ENCODE measurements around the gene ZNF75A. TPM values are rescaled to one million over a fixed set of nuclear protein-coding genes. Genes with fewer than 3 reads are reported as not detected.
A peak's percentile ranks its signal among the peaks of the same experiment; 100 is the strongest.

Gene ZNF75A
- total and polyA plus RNA-seq, 8 donors: 6.7 to 27.5 (median 12.0) TPM

GRCh38 chr16:3364774-3365427 is 59.6 kb downstream of the ZNF75A start:
- Histone ChIP-seq H3K4me1 (no peaks in the 10 kb centered on the region), H3K27ac (peak overlapping the region; percentile 53 to 80 (median 69)), H3K4me3 (peak overlapping the region; percentile 20 to 46 (median 44)), H3K36me3 (no peaks in the 10 kb centered on the region), H3K9me3 (no peaks in the 10 kb centered on the region), H3K27me3 (peaks cover 0 to 5% (median 0%) of the 10 kb centered on the region in 4 donors)
- FAIRE-seq: peak; percentile 20
- intact Hi-C loops (cut with DNase I): no loop called here
- 11 to 12% methylated on average over 42 of the region's 42 CpGs for WGBS, 2 donors
- DNase-seq: peak; percentile 83 to 93 (median 86)
- peak; percentile 99 to 100 (median 100) for ATAC-seq
- TF ChIP-seq, protein P1, sequence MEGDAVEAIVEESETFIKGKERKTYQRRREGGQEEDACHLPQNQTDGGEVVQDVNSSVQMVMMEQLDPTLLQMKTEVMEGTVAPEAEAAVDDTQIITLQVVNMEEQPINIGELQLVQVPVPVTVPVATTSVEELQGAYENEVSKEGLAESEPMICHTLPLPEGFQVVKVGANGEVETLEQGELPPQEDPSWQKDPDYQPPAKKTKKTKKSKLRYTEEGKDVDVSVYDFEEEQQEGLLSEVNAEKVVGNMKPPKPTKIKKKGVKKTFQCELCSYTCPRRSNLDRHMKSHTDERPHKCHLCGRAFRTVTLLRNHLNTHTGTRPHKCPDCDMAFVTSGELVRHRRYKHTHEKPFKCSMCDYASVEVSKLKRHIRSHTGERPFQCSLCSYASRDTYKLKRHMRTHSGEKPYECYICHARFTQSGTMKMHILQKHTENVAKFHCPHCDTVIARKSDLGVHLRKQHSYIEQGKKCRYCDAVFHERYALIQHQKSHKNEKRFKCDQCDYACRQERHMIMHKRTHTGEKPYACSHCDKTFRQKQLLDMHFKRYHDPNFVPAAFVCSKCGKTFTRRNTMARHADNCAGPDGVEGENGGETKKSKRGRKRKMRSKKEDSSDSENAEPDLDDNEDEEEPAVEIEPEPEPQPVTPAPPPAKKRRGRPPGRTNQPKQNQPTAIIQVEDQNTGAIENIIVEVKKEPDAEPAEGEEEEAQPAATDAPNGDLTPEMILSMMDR (IDR thresholded peaks at IDR 0.05): no peak

Other genes with a start within 250 kb of the ZNF75A start
- 100 to 1,000 TPM; 151 to 928 (median 250) TPM for gene IL32, start 239.9 kb upstream of the ZNF75A start, total RNA-seq
- 100 to 1,000 TPM; 232 to 815 TPM for gene IL32, start 239.9 kb upstream of the ZNF75A start, polyA plus RNA-seq
- under 1 TPM in 1 of 6 donors, not detected in 5; 0.35 TPM for gene ZSCAN10, start 206.2 kb upstream of the ZNF75A start, total RNA-seq
- gene ZSCAN10, start 206.2 kb upstream of the ZNF75A start, polyA plus RNA-seq: not detected
- gene ZNF205, start 192.9 kb upstream of the ZNF75A start, total RNA-seq: 1 to 10 TPM; 6.5 to 10.0 (median 8.0) TPM
- 10 to 100 TPM; 22.4 to 43.3 TPM for gene ZNF205, start 192.9 kb upstream of the ZNF75A start, polyA plus RNA-seq
- gene ZNF213, start 170.5 kb upstream of the ZNF75A start, total RNA-seq: 1 to 10 TPM; 5.0 to 8.8 (median 6.7) TPM
- 1 to 10 TPM; 5.8 to 7.5 TPM for gene ZNF213, start 170.5 kb upstream of the ZNF75A start, polyA plus RNA-seq
- not detected for gene OR1F1, start 117.3 kb upstream of the ZNF75A start, total RNA-seq
- gene OR1F1, start 117.3 kb upstream of the ZNF75A start, polyA plus RNA-seq: not detected
- 1 to 10 TPM; 1.5 to 3.7 (median 2.2) TPM for gene ZNF200, start 70.3 kb upstream of the ZNF75A start, total RNA-seq
- 1 to 10 TPM; 2.9 to 3.5 TPM for gene ZNF200, start 70.3 kb upstream of the ZNF75A start, polyA plus RNA-seq
- gene MEFV, start 48.9 kb upstream of the ZNF75A start, total RNA-seq: 1 to 10 TPM in 1 of 6 donors, under 1 TPM in 4, not detected in 1; 0.20 to 1.1 (median 0.78) TPM
- gene MEFV, start 48.9 kb upstream of the ZNF75A start, polyA plus RNA-seq: under 1 TPM; 0.05 to 0.23 TPM
- 10 to 100 TPM in 4 of 6 donors, 1 to 10 TPM in 2; 9.2 to 15.4 (median 10.9) TPM for gene ZNF263, start 22.0 kb upstream of the ZNF75A start, total RNA-seq
- 10 to 100 TPM; 10.6 to 20.8 TPM for gene ZNF263, start 22.0 kb upstream of the ZNF75A start, polyA plus RNA-seq
- 1 to 10 TPM; 1.3 to 3.6 (median 2.4) TPM for gene TIGD7, start 67 bp upstream of the ZNF75A start, total RNA-seq
- gene TIGD7, start 67 bp upstream of the ZNF75A start, polyA plus RNA-seq: 1 to 10 TPM; 1.9 to 3.3 TPM
- under 1 TPM in 2 of 6 donors, not detected in 4; 0.16 TPM for gene OR2C1, start 50.4 kb downstream of the ZNF75A start, total RNA-seq
- under 1 TPM in 1 of 2 donors, not detected in 1; 0.05 TPM for gene OR2C1, start 50.4 kb downstream of the ZNF75A start, polyA plus RNA-seq
- gene ZSCAN32, start 95.5 kb downstream of the ZNF75A start, total RNA-seq: 1 to 10 TPM; 3.7 to 7.0 (median 6.8) TPM
- gene ZSCAN32, start 95.5 kb downstream of the ZNF75A start, polyA plus RNA-seq: 1 to 10 TPM; 4.7 to 9.4 TPM
- gene ZNF174, start 95.7 kb downstream of the ZNF75A start, total RNA-seq: 1 to 10 TPM; 2.2 to 5.1 (median 3.3) TPM
- 1 to 10 TPM; 3.5 to 4.2 TPM for gene ZNF174, start 95.7 kb downstream of the ZNF75A start, polyA plus RNA-seq
- 1 to 10 TPM in 3 of 6 donors, under 1 TPM in 3; 0.79 to 1.6 (median 0.99) TPM for gene ZNF597, start 138.0 kb downstream of the ZNF75A start, total RNA-seq
- gene ZNF597, start 138.0 kb downstream of the ZNF75A start, polyA plus RNA-seq: 1 to 10 TPM in 1 of 2 donors, under 1 TPM in 1; 0.53 to 1.0 TPM
- gene NAA60, start 138.2 kb downstream of the ZNF75A start, total RNA-seq: 10 to 100 TPM; 22.8 to 32.4 (median 24.9) TPM
- gene NAA60, start 138.2 kb downstream of the ZNF75A start, polyA plus RNA-seq: 10 to 100 TPM; 39.3 to 41.4 TPM
- not detected for gene C16orf90, start 190.0 kb downstream of the ZNF75A start, total RNA-seq
- not detected for gene C16orf90, start 190.0 kb downstream of the ZNF75A start, polyA plus RNA-seq
- gene CLUAP1, start 195.5 kb downstream of the ZNF75A start, total RNA-seq: 10 to 100 TPM in 5 of 6 donors, 1 to 10 TPM in 1; 9.9 to 19.1 (median 11.0) TPM
- 1 to 10 TPM; 6.8 to 6.9 TPM for gene CLUAP1, start 195.5 kb downstream of the ZNF75A start, polyA plus RNA-seq

Data from pancreas (tissue), 10 donors.